ENCODE measurements around the gene SPTLC1.

DNA sequence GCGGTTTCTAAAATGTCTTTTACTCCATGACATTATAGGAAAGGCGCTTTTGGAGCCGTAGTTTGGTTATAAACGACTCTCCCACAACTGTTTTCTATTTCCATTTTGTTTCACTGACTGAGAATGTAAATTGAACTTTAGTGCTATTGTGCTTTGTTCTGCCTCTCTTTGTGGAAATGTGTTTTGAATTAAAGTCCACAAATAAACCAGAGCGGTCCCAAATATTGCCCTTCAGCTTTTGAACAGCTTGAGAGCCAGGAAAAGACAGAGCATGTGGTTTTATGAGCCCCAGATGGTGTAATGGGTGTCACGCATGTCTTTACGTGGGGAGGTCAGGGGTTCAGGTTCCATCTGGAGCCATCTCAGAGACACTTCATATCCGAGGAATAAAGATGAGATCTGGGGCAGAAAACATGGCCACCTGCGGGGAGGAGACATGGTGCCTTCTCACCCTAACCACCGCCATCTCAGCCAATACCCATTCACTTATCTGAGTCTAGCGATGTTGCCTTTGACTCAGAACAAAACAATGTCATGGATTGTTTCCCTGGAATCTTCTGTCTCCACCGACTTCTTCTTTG is 122.7 kb downstream of the SPTLC1 start:
- TF ChIP-seq, protein P1, sequence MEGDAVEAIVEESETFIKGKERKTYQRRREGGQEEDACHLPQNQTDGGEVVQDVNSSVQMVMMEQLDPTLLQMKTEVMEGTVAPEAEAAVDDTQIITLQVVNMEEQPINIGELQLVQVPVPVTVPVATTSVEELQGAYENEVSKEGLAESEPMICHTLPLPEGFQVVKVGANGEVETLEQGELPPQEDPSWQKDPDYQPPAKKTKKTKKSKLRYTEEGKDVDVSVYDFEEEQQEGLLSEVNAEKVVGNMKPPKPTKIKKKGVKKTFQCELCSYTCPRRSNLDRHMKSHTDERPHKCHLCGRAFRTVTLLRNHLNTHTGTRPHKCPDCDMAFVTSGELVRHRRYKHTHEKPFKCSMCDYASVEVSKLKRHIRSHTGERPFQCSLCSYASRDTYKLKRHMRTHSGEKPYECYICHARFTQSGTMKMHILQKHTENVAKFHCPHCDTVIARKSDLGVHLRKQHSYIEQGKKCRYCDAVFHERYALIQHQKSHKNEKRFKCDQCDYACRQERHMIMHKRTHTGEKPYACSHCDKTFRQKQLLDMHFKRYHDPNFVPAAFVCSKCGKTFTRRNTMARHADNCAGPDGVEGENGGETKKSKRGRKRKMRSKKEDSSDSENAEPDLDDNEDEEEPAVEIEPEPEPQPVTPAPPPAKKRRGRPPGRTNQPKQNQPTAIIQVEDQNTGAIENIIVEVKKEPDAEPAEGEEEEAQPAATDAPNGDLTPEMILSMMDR (IDR thresholded peaks at IDR 0.05): no peak
- TF ChIP-seq POLR2A (IDR thresholded peaks at IDR 0.05): no peak

Data from Peyer's patch (tissue), 4 donors.